Keratinocyte (primary cell): Measurements from ENCODE around the gene ISG15.

Source experiments
- CTCF ChIP-seq, 3 experiments: IDR thresholded peaks in 1 of 3; conservative IDR thresholded peaks in 1 of 3; optimal IDR thresholded peaks in 1 of 3; 2 replicates in 2 of 3; 3 replicates in 1 of 3; pipeline versions ENCODE3 to v1.5.1; 2011; ENCODE audit warnings: low read length in 3 of 3, mild to moderate bottlenecking in 3 of 3, moderate library complexity in 2 of 3, control low read depth in 1 of 3, inconsistent platforms in 1 of 3; ENCODE audit not compliant: insufficient read depth in 2 of 3; ENCODE audit errors: extremely low read depth in 1 of 3
- EZH2 ChIP-seq: IDR thresholded peaks from one replicate; pipeline ENCODE4 v1.6.1; 2012; ENCODE audit warnings: inconsistent platforms, mild to moderate bottlenecking, low read length, moderate library complexity

- no peak for TF ChIP-seq CTCF (optimal IDR thresholded peaks at IDR 0.05 in 1 of 3, IDR thresholded peaks at IDR 0.05 in 1 of 3, conservative IDR thresholded peaks at IDR 0.05 in 1 of 3; ENCODE audit: extremely low read depth in 1 of 3, insufficient read depth in 2 of 3, low read length in 3 of 3)
- TF ChIP-seq EZH2 = no peak
These were observed 32.9 kb downstream of the ISG15 start for GRCh38 chr1:1046243-1046642.
